HG03175 (cell line): ENCODE results near the gene PRPF6.

Experiments
- ATAC-seq: cut with Tn5 transposase; IDR thresholded peaks from one replicate; pipeline ENCODE4 v1.9.1; 2021; ENCODE audit warnings: mild to moderate bottlenecking, moderate library complexity; ENCODE audit not compliant: unreplicated experiment

The PRPF6 gene

GRCh38 chr20:64057628-64058498 is 76.9 kb downstream of the PRPF6 start:
- peak; percentile 49 for ATAC-seq

GRCh38 chr20:64058536-64058935 is 77.6 kb downstream of the PRPF6 start:
- no peak for ATAC-seq

- no peak for ATAC-seq
Measured at GRCh38 chr20:64062276-64062595, 81.3 kb downstream of the PRPF6 start.

GRCh38 chr20:64062596-64063388 is 81.9 kb downstream of the PRPF6 start, which contains the start of gene TCEA2:
Gene TCEA2, plus strand, starts transcription at chr20:64063198. Its CDS starts 115 bp downstream, at chr20:64063313.
- peak; percentile 75 for ATAC-seq

- no peak for ATAC-seq
Measured at GRCh38 chr20:64063389-64064144, 82.6 kb downstream of the PRPF6 start.

- ATAC-seq: no peak
Measured at GRCh38 chr20:64064145-64064698, 83.3 kb downstream of the PRPF6 start.

- ATAC-seq: no peak
Measured at GRCh38 chr20:64065062-64065973, 84.4 kb downstream of the PRPF6 start.

- ATAC-seq: peak; percentile 55
Measured at GRCh38 chr20:64065974-64066343, 85.0 kb downstream of the PRPF6 start.

- no peak for ATAC-seq
Measured at GRCh38 chr20:64067005-64067632, 86.2 kb downstream of the PRPF6 start.

- ATAC-seq: no peak
Measured at GRCh38 chr20:64067733-64068307, 86.9 kb downstream of the PRPF6 start.

GRCh38 chr20:64068386-64069208 is 87.7 kb downstream of the PRPF6 start:
- no peak for ATAC-seq

GRCh38 chr20:64069209-64069613 is 88.3 kb downstream of the PRPF6 start:
- no peak for ATAC-seq

GRCh38 chr20:64069614-64070243 is 88.8 kb downstream of the PRPF6 start:
- ATAC-seq: no peak

- no peak for ATAC-seq
Measured at GRCh38 chr20:64070244-64070993, 89.5 kb downstream of the PRPF6 start.

- ATAC-seq: no peak
Measured at GRCh38 chr20:64071341-64072332, 90.7 kb downstream of the PRPF6 start.

GRCh38 chr20:64072498-64073063 is 91.6 kb downstream of the PRPF6 start:
- ATAC-seq: no peak
